ENCODE data around the gene HSBP1.

Gene HSBP1

GRCh38 chr16:83802554-83803205 lies 5.1 kb upstream of the HSBP1 start:
- in situ Hi-C loops (cut with MboI; ENCODE audit: low sequenced_read_pairs): no loop called here

GRCh38 chr16:83803811-83804210 lies 4.0 kb upstream of the HSBP1 start:
- in situ Hi-C loops (cut with MboI; ENCODE audit: low sequenced_read_pairs): no loop called here

GRCh38 chr16:83804366-83804765 lies 3.4 kb upstream of the HSBP1 start:
- in situ Hi-C loops (cut with MboI; ENCODE audit: low sequenced_read_pairs): no loop called here

GRCh38 chr16:83806036-83806435 lies 1.7 kb upstream of the HSBP1 start:
- in situ Hi-C loops (cut with MboI; ENCODE audit: low sequenced_read_pairs): no loop called here

- in situ Hi-C loops (cut with MboI; ENCODE audit: low sequenced_read_pairs): no loop called here
These were observed 1.0 kb upstream of the HSBP1 start for GRCh38 chr16:83806731-83807130.

- in situ Hi-C loops (cut with MboI; ENCODE audit: low sequenced_read_pairs): no loop called here
These were observed 460 bp upstream of the HSBP1 start for GRCh38 chr16:83807327-83807709.

- in situ Hi-C loops (cut with MboI; ENCODE audit: low sequenced_read_pairs): no loop called here
These were observed 816 bp downstream of the HSBP1 start for GRCh38 chr16:83808573-83809014.

- in situ Hi-C loops (cut with MboI; ENCODE audit: low sequenced_read_pairs): no loop called here
These were observed 1.3 kb downstream of the HSBP1 start for GRCh38 chr16:83809092-83809491.

- in situ Hi-C loops (cut with MboI; ENCODE audit: low sequenced_read_pairs): no loop called here
These were observed 3.1 kb downstream of the HSBP1 start for GRCh38 chr16:83810901-83811300.

GRCh38 chr16:83813823-83814658 lies 6.3 kb downstream of the HSBP1 start:
- in situ Hi-C loops (cut with MboI; ENCODE audit: low sequenced_read_pairs): no loop called here

GRCh38 chr16:83814659-83814985 lies 6.8 kb downstream of the HSBP1 start:
- in situ Hi-C loops (cut with MboI; ENCODE audit: low sequenced_read_pairs): no loop called here

GRCh38 chr16:83817022-83817421 lies 9.2 kb downstream of the HSBP1 start:
- in situ Hi-C loops (cut with MboI; ENCODE audit: low sequenced_read_pairs): no loop called here

GRCh38 chr16:83818276-83818675 lies 10.5 kb downstream of the HSBP1 start:
- in situ Hi-C loops (cut with MboI; ENCODE audit: low sequenced_read_pairs): no loop called here

GRCh38 chr16:83819361-83819760 lies 11.6 kb downstream of the HSBP1 start:
- in situ Hi-C loops (cut with MboI; ENCODE audit: low sequenced_read_pairs): no loop called here

- in situ Hi-C loops (cut with MboI; ENCODE audit: low sequenced_read_pairs): no loop called here
These were observed 18.6 kb downstream of the HSBP1 start for GRCh38 chr16:83826146-83826913.

GRCh38 chr16:83830091-83830768 lies 22.5 kb downstream of the HSBP1 start:
- in situ Hi-C loops (cut with MboI; ENCODE audit: low sequenced_read_pairs): no loop called here

GRCh38 chr16:83830769-83831455 lies 23.1 kb downstream of the HSBP1 start:
- in situ Hi-C loops (cut with MboI; ENCODE audit: low sequenced_read_pairs): no loop called here

- in situ Hi-C loops (cut with MboI; ENCODE audit: low sequenced_read_pairs): no loop called here
These were observed 23.7 kb downstream of the HSBP1 start for GRCh38 chr16:83831456-83831987.

- in situ Hi-C loops (cut with MboI; ENCODE audit: low sequenced_read_pairs): no loop called here
These were observed 26.1 kb downstream of the HSBP1 start for GRCh38 chr16:83833921-83834320.

Measured in hTERT RPE-1 (cell line).